ENCODE measurements around the gene RPGRIP1L.

Gene RPGRIP1L

GRCh38 chr16:53713403-53714204, 9.9 kb upstream of the RPGRIP1L start:
- H4K8ac ChIP-seq (ENCODE audit: low read depth, low read length): no peak overlapping the region

GRCh38 chr16:53712065-53712464, 8.4 kb upstream of the RPGRIP1L start:
- H3K9me3 ChIP-seq (ENCODE audit: insufficient read depth, low read depth, low read length): no peaks in the 10 kb centered on the region
- H2BK12ac ChIP-seq (ENCODE audit: low read length): no peak overlapping the region
- no peak overlapping the region for H2AK5ac ChIP-seq (ENCODE audit: low read length)
- H4K91ac ChIP-seq (ENCODE audit: low read depth, low read length): no peak overlapping the region
- H3K27me3 ChIP-seq (ENCODE audit: insufficient read depth, low read length): no peaks in the 10 kb centered on the region
- H3K4ac ChIP-seq (ENCODE audit: low read depth, low read length): no peak overlapping the region
- no peak overlapping the region for H2AFZ ChIP-seq (ENCODE audit: insufficient read depth, low read length, poor library complexity)
- no peak overlapping the region for H4K12ac ChIP-seq (ENCODE audit: low read depth, low read length)
- WGBS (ENCODE audit: extremely low coverage, insufficient coverage, insufficient read length): no CpG with 5 or more reads among the region's 2 CpGs
- no peak overlapping the region for H3K27ac ChIP-seq (ENCODE audit: low read depth, low read length)
- no peak overlapping the region for H4K8ac ChIP-seq (ENCODE audit: low read depth, low read length)
- DNase-seq: no peak
- H3K9ac ChIP-seq (ENCODE audit: low read length): no peak overlapping the region
- no peak overlapping the region for H3K23ac ChIP-seq (ENCODE audit: low read length)
- H3K79me1 ChIP-seq (ENCODE audit: low read length): no peaks in the 10 kb centered on the region
- H3K18ac ChIP-seq (ENCODE audit: low read length): no peak overlapping the region
- H3K4me3 ChIP-seq (ENCODE audit: low read depth, low read length): no peak overlapping the region
- H2BK120ac ChIP-seq (ENCODE audit: insufficient read depth, low read length, poor library complexity): no peak overlapping the region
- no peaks in the 10 kb centered on the region for H3K36me3 ChIP-seq (ENCODE audit: control insufficient read depth in 1 of 2, insufficient read depth in 2 of 2, low read length in 2 of 2)
- no peaks in the 10 kb centered on the region for H3K4me1 ChIP-seq (ENCODE audit: control insufficient read depth in 1 of 2, insufficient read depth in 2 of 2, low read length in 2 of 2)
- H3K14ac ChIP-seq (ENCODE audit: low read length): no peak overlapping the region
- no peak overlapping the region for H3K4me2 ChIP-seq (ENCODE audit: low read length)
- H3K79me2 ChIP-seq (ENCODE audit: control insufficient read depth, insufficient read depth, low read length, poor library complexity): no peaks in the 10 kb centered on the region
- no peak overlapping the region for H2BK5ac ChIP-seq (ENCODE audit: low read depth, low read length, poor library complexity)

More at GRCh38 chr16:53713403-53714204, 9.9 kb upstream of the RPGRIP1L start:
- Histone ChIP-seq H3K4me3 (ENCODE audit: low read depth, low read length) (no peak overlapping the region), H3K14ac (ENCODE audit: low read length) (no peak overlapping the region), H3K18ac (ENCODE audit: low read length) (no peak overlapping the region), H3K27me3 (ENCODE audit: insufficient read depth, low read length) (no peaks in the 10 kb centered on the region), H3K36me3 (ENCODE audit: control insufficient read depth in 1 of 2, insufficient read depth in 2 of 2, low read length in 2 of 2) (no peaks in the 10 kb centered on the region), H4K12ac (ENCODE audit: low read depth, low read length) (no peak overlapping the region), H3K4me2 (ENCODE audit: low read length) (no peak overlapping the region), H2AFZ (ENCODE audit: insufficient read depth, low read length, poor library complexity) (no peak overlapping the region), H3K9ac (ENCODE audit: low read length) (no peak overlapping the region), H2BK120ac (ENCODE audit: insufficient read depth, low read length, poor library complexity) (no peak overlapping the region), H4K91ac (ENCODE audit: low read depth, low read length) (no peak overlapping the region), H2AK5ac (ENCODE audit: low read length) (no peak overlapping the region), H3K4me1 (ENCODE audit: control insufficient read depth in 1 of 2, insufficient read depth in 2 of 2, low read length in 2 of 2) (no peaks in the 10 kb centered on the region), H2BK5ac (ENCODE audit: low read depth, low read length, poor library complexity) (no peak overlapping the region), H3K9me3 (ENCODE audit: insufficient read depth, low read depth, low read length) (no peaks in the 10 kb centered on the region), H3K79me1 (ENCODE audit: low read length) (no peaks in the 10 kb centered on the region), H3K4ac (ENCODE audit: low read depth, low read length) (no peak overlapping the region), H3K23ac (ENCODE audit: low read length) (no peak overlapping the region), H2BK12ac (ENCODE audit: low read length) (no peak overlapping the region), H3K79me2 (ENCODE audit: control insufficient read depth, insufficient read depth, low read length, poor library complexity) (no peaks in the 10 kb centered on the region), H3K27ac (ENCODE audit: low read depth, low read length) (no peak overlapping the region)
- WGBS (ENCODE audit: extremely low coverage, insufficient coverage, insufficient read length): no CpG with 5 or more reads among the region's 3 CpGs
- DNase-seq: peak in 1 of 2 donors; percentile 60

GRCh38 chr16:53711390-53711789, 7.7 kb upstream of the RPGRIP1L start:
- H3K79me1 ChIP-seq (ENCODE audit: low read length): no peaks in the 10 kb centered on the region
- H3K9me3 ChIP-seq (ENCODE audit: insufficient read depth, low read depth, low read length): no peaks in the 10 kb centered on the region
- no peaks in the 10 kb centered on the region for H3K4me1 ChIP-seq (ENCODE audit: control insufficient read depth in 1 of 2, insufficient read depth in 2 of 2, low read length in 2 of 2)
- no peak overlapping the region for H3K14ac ChIP-seq (ENCODE audit: low read length)
- no peaks in the 10 kb centered on the region for H3K36me3 ChIP-seq (ENCODE audit: control insufficient read depth in 1 of 2, insufficient read depth in 2 of 2, low read length in 2 of 2)
- no peak overlapping the region for H2BK12ac ChIP-seq (ENCODE audit: low read length)
- H3K4me3 ChIP-seq (ENCODE audit: low read depth, low read length): no peak overlapping the region
- H3K4ac ChIP-seq (ENCODE audit: low read depth, low read length): no peak overlapping the region
- H2BK5ac ChIP-seq (ENCODE audit: low read depth, low read length, poor library complexity): no peak overlapping the region
- H2BK120ac ChIP-seq (ENCODE audit: insufficient read depth, low read length, poor library complexity): no peak overlapping the region
- H4K91ac ChIP-seq (ENCODE audit: low read depth, low read length): no peak overlapping the region
- no peak overlapping the region for H3K27ac ChIP-seq (ENCODE audit: low read depth, low read length)
- no peak overlapping the region for H3K18ac ChIP-seq (ENCODE audit: low read length)
- H3K27me3 ChIP-seq (ENCODE audit: insufficient read depth, low read length): no peaks in the 10 kb centered on the region
- H3K4me2 ChIP-seq (ENCODE audit: low read length): no peak overlapping the region
- no peak overlapping the region for H3K23ac ChIP-seq (ENCODE audit: low read length)
- no peak overlapping the region for H2AK5ac ChIP-seq (ENCODE audit: low read length)
- no peak overlapping the region for H2AFZ ChIP-seq (ENCODE audit: insufficient read depth, low read length, poor library complexity)
- peak; percentile 8 to 83 for DNase-seq
- H3K9ac ChIP-seq (ENCODE audit: low read length): no peak overlapping the region
- no peaks in the 10 kb centered on the region for H3K79me2 ChIP-seq (ENCODE audit: control insufficient read depth, insufficient read depth, low read length, poor library complexity)
- WGBS (ENCODE audit: extremely low coverage, insufficient coverage, insufficient read length): no CpG with 5 or more reads among the region's 3 CpGs
- H4K12ac ChIP-seq (ENCODE audit: low read depth, low read length): no peak overlapping the region
- H4K8ac ChIP-seq (ENCODE audit: low read depth, low read length): no peak overlapping the region

- no peak overlapping the region for H3K27ac ChIP-seq (ENCODE audit: low read depth, low read length)
- no peak overlapping the region for H3K4me3 ChIP-seq (ENCODE audit: low read depth, low read length)
- no peak overlapping the region for H2BK5ac ChIP-seq (ENCODE audit: low read depth, low read length, poor library complexity)
- no peak overlapping the region for H2BK12ac ChIP-seq (ENCODE audit: low read length)
- H3K18ac ChIP-seq (ENCODE audit: low read length): no peak overlapping the region
- no peak overlapping the region for H3K4ac ChIP-seq (ENCODE audit: low read depth, low read length)
- H2BK120ac ChIP-seq (ENCODE audit: insufficient read depth, low read length, poor library complexity): no peak overlapping the region
- peaks cover 2% of the 10 kb centered on the region for H3K79me1 ChIP-seq (ENCODE audit: low read length)
- H3K79me2 ChIP-seq (ENCODE audit: control insufficient read depth, insufficient read depth, low read length, poor library complexity): peaks cover 4% of the 10 kb centered on the region
- no CpG with 5 or more reads among the region's 2 CpGs for WGBS (ENCODE audit: extremely low coverage, insufficient coverage, insufficient read length)
- H3K36me3 ChIP-seq (ENCODE audit: control insufficient read depth in 1 of 2, insufficient read depth in 2 of 2, low read length in 2 of 2): no peaks in the 10 kb centered on the region
- H2AK5ac ChIP-seq (ENCODE audit: low read length): no peak overlapping the region
- no peak overlapping the region for H2AFZ ChIP-seq (ENCODE audit: insufficient read depth, low read length, poor library complexity)
- H3K14ac ChIP-seq (ENCODE audit: low read length): no peak overlapping the region
- H3K27me3 ChIP-seq (ENCODE audit: insufficient read depth, low read length): no peaks in the 10 kb centered on the region
- H4K91ac ChIP-seq (ENCODE audit: low read depth, low read length): no peak overlapping the region
- no peak overlapping the region for H4K12ac ChIP-seq (ENCODE audit: low read depth, low read length)
- peaks cover 0 to 3% of the 10 kb centered on the region in 2 experiments for H3K4me1 ChIP-seq (ENCODE audit: control insufficient read depth in 1 of 2, insufficient read depth in 2 of 2, low read length in 2 of 2)
- no peak overlapping the region for H3K9ac ChIP-seq (ENCODE audit: low read length)
- no peaks in the 10 kb centered on the region for H3K9me3 ChIP-seq (ENCODE audit: insufficient read depth, low read depth, low read length)
- DNase-seq: no peak
- no peak overlapping the region for H3K4me2 ChIP-seq (ENCODE audit: low read length)
- H3K23ac ChIP-seq (ENCODE audit: low read length): no peak overlapping the region
- H4K8ac ChIP-seq (ENCODE audit: low read depth, low read length): no peak overlapping the region
Observed at GRCh38 chr16:53708490-53708889, 4.8 kb upstream of the RPGRIP1L start.
